Measurements from ENCODE around the gene RAF1.

GRCh38 chr3:12549971-12550760 lies 113.8 kb downstream of the RAF1 start:
- no peak for TF ChIP-seq YY1 (IDR thresholded peaks at IDR 0.05; ENCODE audit: extremely low read depth, insufficient replicate concordance, low read depth, low read length)
- TF ChIP-seq, protein P1, sequence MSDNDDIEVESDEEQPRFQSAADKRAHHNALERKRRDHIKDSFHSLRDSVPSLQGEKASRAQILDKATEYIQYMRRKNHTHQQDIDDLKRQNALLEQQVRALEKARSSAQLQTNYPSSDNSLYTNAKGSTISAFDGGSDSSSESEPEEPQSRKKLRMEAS (IDR thresholded peaks at IDR 0.05): no peak
- TF ChIP-seq POLR2AphosphoS5 (IDR thresholded peaks at IDR 0.05; ENCODE audit: low read depth, low read length): no peak
- no peak for TF ChIP-seq POLR2A (IDR thresholded peaks at IDR 0.05; ENCODE audit: borderline replicate concordance, extremely low read depth, insufficient read depth, insufficient read length)
- TF ChIP-seq, protein P2, sequence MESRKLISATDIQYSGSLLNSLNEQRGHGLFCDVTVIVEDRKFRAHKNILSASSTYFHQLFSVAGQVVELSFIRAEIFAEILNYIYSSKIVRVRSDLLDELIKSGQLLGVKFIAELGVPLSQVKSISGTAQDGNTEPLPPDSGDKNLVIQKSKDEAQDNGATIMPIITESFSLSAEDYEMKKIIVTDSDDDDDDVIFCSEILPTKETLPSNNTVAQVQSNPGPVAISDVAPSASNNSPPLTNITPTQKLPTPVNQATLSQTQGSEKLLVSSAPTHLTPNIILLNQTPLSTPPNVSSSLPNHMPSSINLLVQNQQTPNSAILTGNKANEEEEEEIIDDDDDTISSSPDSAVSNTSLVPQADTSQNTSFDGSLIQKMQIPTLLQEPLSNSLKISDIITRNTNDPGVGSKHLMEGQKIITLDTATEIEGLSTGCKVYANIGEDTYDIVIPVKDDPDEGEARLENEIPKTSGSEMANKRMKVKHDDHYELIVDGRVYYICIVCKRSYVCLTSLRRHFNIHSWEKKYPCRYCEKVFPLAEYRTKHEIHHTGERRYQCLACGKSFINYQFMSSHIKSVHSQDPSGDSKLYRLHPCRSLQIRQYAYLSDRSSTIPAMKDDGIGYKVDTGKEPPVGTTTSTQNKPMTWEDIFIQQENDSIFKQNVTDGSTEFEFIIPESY (IDR thresholded peaks at IDR 0.05; ENCODE audit: extremely low read depth, insufficient replicate concordance, low read length): no peak
- TF ChIP-seq, protein P3, sequence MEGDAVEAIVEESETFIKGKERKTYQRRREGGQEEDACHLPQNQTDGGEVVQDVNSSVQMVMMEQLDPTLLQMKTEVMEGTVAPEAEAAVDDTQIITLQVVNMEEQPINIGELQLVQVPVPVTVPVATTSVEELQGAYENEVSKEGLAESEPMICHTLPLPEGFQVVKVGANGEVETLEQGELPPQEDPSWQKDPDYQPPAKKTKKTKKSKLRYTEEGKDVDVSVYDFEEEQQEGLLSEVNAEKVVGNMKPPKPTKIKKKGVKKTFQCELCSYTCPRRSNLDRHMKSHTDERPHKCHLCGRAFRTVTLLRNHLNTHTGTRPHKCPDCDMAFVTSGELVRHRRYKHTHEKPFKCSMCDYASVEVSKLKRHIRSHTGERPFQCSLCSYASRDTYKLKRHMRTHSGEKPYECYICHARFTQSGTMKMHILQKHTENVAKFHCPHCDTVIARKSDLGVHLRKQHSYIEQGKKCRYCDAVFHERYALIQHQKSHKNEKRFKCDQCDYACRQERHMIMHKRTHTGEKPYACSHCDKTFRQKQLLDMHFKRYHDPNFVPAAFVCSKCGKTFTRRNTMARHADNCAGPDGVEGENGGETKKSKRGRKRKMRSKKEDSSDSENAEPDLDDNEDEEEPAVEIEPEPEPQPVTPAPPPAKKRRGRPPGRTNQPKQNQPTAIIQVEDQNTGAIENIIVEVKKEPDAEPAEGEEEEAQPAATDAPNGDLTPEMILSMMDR (IDR thresholded peaks at IDR 0.05 in 2 of 3, conservative IDR thresholded peaks at IDR 0.05 in 1 of 3; ENCODE audit: borderline replicate concordance in 1 of 3, insufficient read depth in 1 of 3, low read depth in 2 of 3, low read length in 2 of 3): no peak
- no peak for TF ChIP-seq ZFX (IDR thresholded peaks at IDR 0.05)
- TF ChIP-seq EZH2 (IDR thresholded peaks at IDR 0.05): no peak
- TF ChIP-seq, protein P4, sequence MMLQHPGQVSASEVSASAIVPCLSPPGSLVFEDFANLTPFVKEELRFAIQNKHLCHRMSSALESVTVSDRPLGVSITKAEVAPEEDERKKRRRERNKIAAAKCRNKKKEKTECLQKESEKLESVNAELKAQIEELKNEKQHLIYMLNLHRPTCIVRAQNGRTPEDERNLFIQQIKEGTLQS (IDR thresholded peaks at IDR 0.05): no peak
- TF ChIP-seq, protein P5, sequence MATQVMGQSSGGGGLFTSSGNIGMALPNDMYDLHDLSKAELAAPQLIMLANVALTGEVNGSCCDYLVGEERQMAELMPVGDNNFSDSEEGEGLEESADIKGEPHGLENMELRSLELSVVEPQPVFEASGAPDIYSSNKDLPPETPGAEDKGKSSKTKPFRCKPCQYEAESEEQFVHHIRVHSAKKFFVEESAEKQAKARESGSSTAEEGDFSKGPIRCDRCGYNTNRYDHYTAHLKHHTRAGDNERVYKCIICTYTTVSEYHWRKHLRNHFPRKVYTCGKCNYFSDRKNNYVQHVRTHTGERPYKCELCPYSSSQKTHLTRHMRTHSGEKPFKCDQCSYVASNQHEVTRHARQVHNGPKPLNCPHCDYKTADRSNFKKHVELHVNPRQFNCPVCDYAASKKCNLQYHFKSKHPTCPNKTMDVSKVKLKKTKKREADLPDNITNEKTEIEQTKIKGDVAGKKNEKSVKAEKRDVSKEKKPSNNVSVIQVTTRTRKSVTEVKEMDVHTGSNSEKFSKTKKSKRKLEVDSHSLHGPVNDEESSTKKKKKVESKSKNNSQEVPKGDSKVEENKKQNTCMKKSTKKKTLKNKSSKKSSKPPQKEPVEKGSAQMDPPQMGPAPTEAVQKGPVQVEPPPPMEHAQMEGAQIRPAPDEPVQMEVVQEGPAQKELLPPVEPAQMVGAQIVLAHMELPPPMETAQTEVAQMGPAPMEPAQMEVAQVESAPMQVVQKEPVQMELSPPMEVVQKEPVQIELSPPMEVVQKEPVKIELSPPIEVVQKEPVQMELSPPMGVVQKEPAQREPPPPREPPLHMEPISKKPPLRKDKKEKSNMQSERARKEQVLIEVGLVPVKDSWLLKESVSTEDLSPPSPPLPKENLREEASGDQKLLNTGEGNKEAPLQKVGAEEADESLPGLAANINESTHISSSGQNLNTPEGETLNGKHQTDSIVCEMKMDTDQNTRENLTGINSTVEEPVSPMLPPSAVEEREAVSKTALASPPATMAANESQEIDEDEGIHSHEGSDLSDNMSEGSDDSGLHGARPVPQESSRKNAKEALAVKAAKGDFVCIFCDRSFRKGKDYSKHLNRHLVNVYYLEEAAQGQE (IDR thresholded peaks at IDR 0.05; ENCODE audit: low read depth): no peak
- no peak for TF ChIP-seq RAD21 (IDR thresholded peaks at IDR 0.05; ENCODE audit: low read depth)
- no peak for TF ChIP-seq SRF (IDR thresholded peaks at IDR 0.05; ENCODE audit: low read depth)
- TF ChIP-seq CEBPB (IDR thresholded peaks at IDR 0.05; ENCODE audit: low read depth): no peak
- TF ChIP-seq TCF7L2 (IDR thresholded peaks at IDR 0.05; ENCODE audit: borderline replicate concordance, extremely low read depth, insufficient read depth, insufficient read length): no peak
